Activated CD8-positive, alpha-beta T cell treated with anti-CD3 and anti-CD28 coated beads for 36 hours (primary cell): ENCODE results near the gene KLHL26. TPM values are rescaled to one million over a fixed set of nuclear protein-coding genes. Genes with fewer than 3 reads are reported as not detected.
"Not testable (repeated sequence)": the region's sequence is repeated elsewhere in the genome, so short reads cannot be mapped to it uniquely, and the experiment has no call there.

Source experiments
- ATAC-seq: fragments of 200-7000 bp; cut with Tn5 transposase; one replicate; pipeline ENCODE4 v1.10.0; 2021; ENCODE audit warnings: mild to moderate bottlenecking, moderate library complexity
- CTCF ChIA-PET: fragments of 350-600 bp; sonication (Branson Sonifier 250); formaldehyde crosslinking; loops from one replicate; lab custom pipeline; 2021; ENCODE audit warnings: antibody characterized with exemption; lab: Charles Lee
- POLR2A ChIA-PET: fragments of 350-600 bp; sonication (Branson Sonifier 250); formaldehyde crosslinking; loops from one replicate; lab custom pipeline; 2021; ENCODE audit warnings: antibody characterized with exemption; lab: Charles Lee
- DNase-seq: peaks from one replicate; pipeline ENCODE4 v3.0.0-alpha.2; 2020
- H3K27ac Mint-ChIP-seq: one replicate; pipeline ENCODE4 v1.8.0; 2021; ENCODE audit warnings: mild to moderate bottlenecking, mixed read lengths
- H3K27me3 Mint-ChIP-seq: one replicate; pipeline ENCODE4 v1.8.0; 2021; ENCODE audit warnings: mixed read lengths
- H3K36me3 Mint-ChIP-seq: one replicate; pipeline ENCODE4 v1.8.0; 2021; ENCODE audit warnings: low read depth, mixed read lengths
- H3K4me1 Mint-ChIP-seq: one replicate; pipeline ENCODE4 v1.8.0; 2021; ENCODE audit warnings: low read depth, mixed read lengths
- H3K4me3 Mint-ChIP-seq: one replicate; pipeline ENCODE4 v1.8.0; 2021; ENCODE audit warnings: mild to moderate bottlenecking, moderate library complexity, mixed read lengths
- H3K9me3 Mint-ChIP-seq: one replicate; pipeline ENCODE4 v1.8.0; 2021; ENCODE audit warnings: mixed read lengths
- CTCF ChIP-seq: fragments of 200-600 bp; IDR thresholded peaks from one replicate; pipeline ENCODE4 v1.8.0; 2022; ENCODE audit warnings: antibody characterized with exemption, mild to moderate bottlenecking
- intact Hi-C: fragments of 100-400 bp; cut with micrococcal nuclease; formaldehyde crosslinking; loops from one replicate; pipeline ENCODE4 v1.10.0; 2022
- total RNA-seq, 2 experiments: library from RNA; stranded (reverse); gene quantifications; one replicate each; pipeline ENCODE4 v1.2.3, GENCODE V29; 2021

The KLHL26 gene
- total RNA-seq, 2 experiments from 2014 or later: 10.3 to 10.8 TPM

GRCh38 chr19:18589380-18590272, 47.2 kb upstream of the KLHL26 start:
- Mint-ChIP-seq H3K27me3 (no peaks in the 10 kb centered on the region), H3K27ac (peak overlapping the region; percentile 88), H3K4me1 (peaks cover 35% of the 10 kb centered on the region), H3K4me3 (peak overlapping the region; percentile 82), H3K36me3 (peaks cover 14% of the 10 kb centered on the region), H3K9me3 (no peaks in the 10 kb centered on the region)
- peak; percentile 87 for DNase-seq
- POLR2A ChIA-PET: interaction anchor here (0.8 to 4.0 kb wide), 14 partner anchors 17 to 339 kb away, joined by 3 to 51 read pairs (median 4); partner anchors contain the start of genes FKBP8, KXD1, UBA52 and UPF1
- CTCF ChIA-PET: interaction anchor here (0.9 to 4.9 kb wide), 19 partner anchors 9 to 330 kb away, joined by 3 to 37 read pairs (median 4); partner anchors contain the start of genes COPE, DDX49, KXD1 and UBA52
- peak; percentile 59 for ATAC-seq
- intact Hi-C loops: loop anchor here (10.0 kb wide), 1 partner anchor 255 kb away; no protein-coding TSS in a partner anchor
- TF ChIP-seq CTCF: no peak

GRCh38 chr19:18590273-18591272, 46.3 kb upstream of the KLHL26 start:
- DNase-seq (peak; percentile 64), ATAC-seq (no peak)
- ChIA-PET CTCF (interaction anchor here (1.4 to 4.9 kb wide), 8 partner anchors 19 to 266 kb away, joined by 3 to 37 read pairs (median 5); partner anchors contain the start of gene UBA52), POLR2A (interaction anchor here (0.8 to 4.0 kb wide), 4 partner anchors 18 to 250 kb away, joined by 3 to 51 read pairs (median 3); partner anchors contain the start of gene UBA52)
- peaks cover 14% of the 10 kb centered on the region for H3K36me3 Mint-ChIP-seq
- peak; percentile 50 for TF ChIP-seq CTCF
- peak overlapping the region; percentile 88 for H3K27ac Mint-ChIP-seq
- peaks cover 38% of the 10 kb centered on the region for H3K4me1 Mint-ChIP-seq
- peak overlapping the region; percentile 82 for H3K4me3 Mint-ChIP-seq
- intact Hi-C loops: loop anchor here (10.0 kb wide), 1 partner anchor 254 kb away; no protein-coding TSS in a partner anchor
- no peaks in the 10 kb centered on the region for H3K27me3 Mint-ChIP-seq
- H3K9me3 Mint-ChIP-seq: no peaks in the 10 kb centered on the region

- ChIA-PET POLR2A (interaction anchor here (1.5 kb wide), 1 partner anchor 164 kb away, joined by 4 read pairs; no protein-coding TSS in a partner anchor), CTCF (interaction anchor here (0.8 to 4.9 kb wide), 4 partner anchors 20 to 395 kb away, joined by 3 to 37 read pairs (median 5); partner anchors contain the start of gene UBA52)
- H3K4me1 Mint-ChIP-seq: peaks cover 37% of the 10 kb centered on the region
- peaks cover 14% of the 10 kb centered on the region for H3K36me3 Mint-ChIP-seq
- peak overlapping the region; percentile 8 for H3K4me3 Mint-ChIP-seq
- H3K27ac Mint-ChIP-seq: no peak overlapping the region
- H3K27me3 Mint-ChIP-seq: peaks cover 3% of the 10 kb centered on the region
- intact Hi-C loops: loop anchor here (10.0 kb wide), 1 partner anchor 253 kb away; no protein-coding TSS in a partner anchor
- no peaks in the 10 kb centered on the region for H3K9me3 Mint-ChIP-seq
- no peak for ATAC-seq
- TF ChIP-seq CTCF: no peak
- no peak for DNase-seq
Measured at GRCh38 chr19:18591735-18592385, 45.0 kb upstream of the KLHL26 start.

GRCh38 chr19:18592732-18593131, 44.1 kb upstream of the KLHL26 start:
- intact Hi-C loops: loop anchor here (10.0 kb wide), 1 partner anchor 252 kb away; no protein-coding TSS in a partner anchor
- DNase-seq, H3K27me3 Mint-ChIP-seq, H3K27ac Mint-ChIP-seq, H3K4me3 Mint-ChIP-seq, ATAC-seq, H3K9me3 Mint-ChIP-seq: not testable (repeated sequence)
- Mint-ChIP-seq H3K36me3 (peaks cover 14% of the 10 kb centered on the region), H3K4me1 (peaks cover 35% of the 10 kb centered on the region)
- ChIA-PET POLR2A (interaction anchor here (1.1 to 2.6 kb wide), 4 partner anchors 16 to 165 kb away, joined by 4 to 11 read pairs (median 8); partner anchors contain the start of genes TMEM59L and UBA52), CTCF (interaction anchor here (1.4 to 3.7 kb wide), 6 partner anchors 11 to 254 kb away, joined by 4 to 28 read pairs (median 8); partner anchors contain the start of genes ELL and UBA52)
